OCI-M1 (cell line): ENCODE results near the gene SLC30A10.
"Not testable (repeated sequence)": the region's sequence is repeated elsewhere in the genome, so short reads cannot be mapped to it uniquely, and the experiment has no call there.

Source experiments
- DNase-seq: peaks from one replicate; lab custom pipeline; 2025; lab: John Stamatoyannopoulos, UW

The SLC30A10 gene

GRCh38 chr1:219927956-219928790, at the start of gene SLC30A10:
TSS of gene SLC30A10 (minus strand) at chr1:219928557. CDS start at chr1:219928440, 117 bp downstream.
- DNase-seq = no peak

- no peak for DNase-seq
These were observed 44.9 kb upstream of the SLC30A10 start for GRCh38 chr1:219973213-219973612.

DNA sequence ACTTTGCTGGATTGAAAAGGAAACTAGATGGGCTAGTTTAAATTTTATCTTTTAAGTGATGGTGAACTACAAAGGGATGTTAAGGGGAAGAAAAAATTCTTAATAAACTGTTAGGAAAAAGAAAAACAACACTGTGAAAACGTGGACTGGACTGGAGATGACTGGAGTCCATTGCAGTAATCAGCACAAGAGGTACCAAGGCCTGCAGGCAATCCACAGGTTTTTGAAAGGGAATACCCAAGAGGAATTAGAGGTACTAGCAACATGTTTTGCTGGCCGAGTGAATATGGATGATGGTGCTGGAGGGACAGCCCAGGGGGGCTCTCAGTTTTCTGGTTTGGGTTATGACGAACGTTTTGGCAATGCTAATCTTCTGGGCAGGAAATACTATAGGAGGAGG, 39.0 kb upstream of the SLC30A10 start:
- no peak for DNase-seq

GRCh38 chr1:219966071-219966349, 37.7 kb upstream of the SLC30A10 start:
- no peak for DNase-seq

DNA sequence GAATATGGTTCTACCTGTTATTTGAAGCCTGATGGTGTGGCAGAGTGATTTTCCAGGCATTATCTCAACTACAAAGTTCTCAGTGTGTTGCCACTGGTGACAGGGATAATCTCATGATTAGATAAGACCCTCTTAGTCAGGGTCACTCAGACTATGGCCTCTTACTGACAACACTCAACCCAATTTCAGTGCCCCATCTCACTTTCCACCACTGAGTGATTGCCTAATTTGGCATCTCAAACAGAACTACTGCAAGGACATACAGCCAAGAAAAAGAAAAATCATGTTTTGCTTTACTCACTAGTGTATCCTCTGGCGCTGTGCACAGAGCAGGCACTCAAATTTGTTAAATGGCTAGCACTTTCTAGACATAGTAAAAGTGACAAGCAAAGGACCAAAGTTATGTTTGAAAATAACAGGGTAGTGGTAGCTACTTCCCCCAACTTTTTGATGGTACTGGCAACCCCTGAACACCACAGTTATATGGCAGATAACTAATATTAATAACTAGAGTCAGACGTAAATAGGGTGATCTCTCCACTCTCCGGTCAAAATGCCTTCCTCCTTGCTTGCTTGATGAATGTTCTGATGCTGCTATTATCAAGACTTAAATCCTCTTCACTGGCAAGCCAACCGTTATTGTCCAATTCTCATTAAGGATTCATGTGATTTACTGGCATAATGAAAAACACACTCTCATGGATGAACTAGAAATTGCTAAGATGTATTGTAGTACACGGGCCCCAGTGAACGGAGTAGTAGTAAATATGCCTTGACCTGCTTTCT, 37.1 kb upstream of the SLC30A10 start:
- no peak for DNase-seq

- no peak for DNase-seq
These were observed 35.1 kb upstream of the SLC30A10 start for GRCh38 chr1:219963432-219963831.

GRCh38 chr1:219961684-219962083, 33.3 kb upstream of the SLC30A10 start:
- no peak for DNase-seq

DNA sequence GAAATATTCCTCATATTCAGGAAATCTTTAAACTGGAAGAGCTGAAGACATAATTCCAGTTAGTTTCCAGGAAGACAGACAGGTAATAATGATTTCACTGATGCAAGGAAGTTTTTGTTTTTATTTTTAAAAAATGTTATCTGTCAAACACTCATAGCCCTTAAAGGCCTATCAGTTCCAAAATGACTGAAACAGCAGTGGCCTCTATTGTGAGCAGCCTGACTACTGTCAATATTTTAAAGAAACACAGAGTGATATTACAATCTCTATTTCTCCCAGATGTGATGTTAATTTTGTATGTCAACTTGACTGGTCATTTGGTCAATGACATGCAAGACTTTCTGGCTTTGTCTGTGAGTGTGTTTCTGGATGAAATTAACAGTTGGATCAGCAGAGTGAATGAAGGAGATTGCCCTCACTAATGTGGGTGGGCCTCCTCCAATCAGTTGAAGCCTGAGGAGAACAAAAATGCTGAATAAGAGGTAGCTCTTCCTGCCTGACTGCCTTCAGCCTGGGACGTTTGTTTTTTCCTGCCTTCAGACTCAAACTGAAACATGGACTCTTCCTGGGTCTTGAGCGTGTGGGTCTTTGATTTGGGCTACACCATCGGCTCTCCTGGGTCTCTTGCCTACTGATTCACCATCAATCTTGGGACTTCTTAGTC, 31.3 kb upstream of the SLC30A10 start:
- DNase-seq = peak; percentile 50

DNA sequence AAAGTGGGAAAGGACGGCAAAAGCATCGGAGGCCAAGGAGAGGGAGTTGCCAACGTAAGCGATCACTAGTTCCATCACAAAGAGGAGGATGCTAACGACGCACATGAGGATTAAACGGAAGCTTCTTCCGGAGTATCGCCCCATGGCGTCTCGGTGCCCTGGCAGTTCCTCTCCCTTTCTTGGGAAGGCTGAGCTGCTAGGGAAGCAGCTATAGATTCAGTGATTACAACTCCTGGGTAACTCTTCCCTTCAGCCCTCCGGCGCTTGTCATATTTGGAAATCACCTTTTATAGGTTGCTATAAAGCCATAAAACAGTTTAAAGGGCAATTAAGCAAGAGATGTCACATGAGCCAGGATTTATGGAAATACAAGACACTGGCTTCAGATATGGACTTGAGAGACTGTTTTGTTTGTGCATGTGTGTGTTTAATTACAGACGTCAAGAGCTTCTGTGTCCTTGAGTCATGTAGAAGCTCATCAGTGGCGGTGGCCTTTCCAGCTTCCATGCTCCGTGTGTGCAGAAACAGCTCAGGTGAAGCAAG, 30.6 kb upstream of the SLC30A10 start:
- DNase-seq = no peak

DNA sequence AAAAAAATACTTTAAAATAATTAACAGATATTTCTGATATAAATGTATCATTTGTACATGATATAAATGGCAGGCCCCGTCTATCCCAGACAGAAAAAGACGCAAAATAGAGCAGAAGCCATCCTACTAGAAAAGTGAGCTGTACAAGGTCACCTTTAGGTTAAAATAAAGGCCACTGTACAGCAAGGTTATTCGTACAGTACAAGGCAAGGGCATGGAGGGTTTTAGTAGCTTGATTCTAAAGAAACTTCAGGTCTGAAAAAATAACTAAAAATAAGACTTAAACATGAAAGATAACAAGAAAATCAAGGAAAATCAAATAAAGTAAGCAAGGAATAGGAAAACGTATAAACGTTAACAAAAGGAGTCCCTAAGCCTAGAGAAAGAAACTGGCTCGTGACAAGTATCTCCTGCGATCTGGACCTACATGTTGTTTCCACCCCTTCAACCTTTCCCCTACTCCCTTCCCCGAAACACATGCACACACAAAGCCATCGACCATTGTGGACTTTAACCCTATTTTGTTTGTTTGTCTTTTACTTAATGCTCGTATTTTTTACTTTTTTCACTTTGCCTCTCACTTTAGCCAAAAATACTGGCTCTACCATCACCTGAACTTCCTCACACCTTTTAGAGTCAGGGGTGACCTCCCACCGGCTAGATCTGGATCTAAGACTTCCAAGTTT, 26.5 kb upstream of the SLC30A10 start:
- DNase-seq = no peak

DNA sequence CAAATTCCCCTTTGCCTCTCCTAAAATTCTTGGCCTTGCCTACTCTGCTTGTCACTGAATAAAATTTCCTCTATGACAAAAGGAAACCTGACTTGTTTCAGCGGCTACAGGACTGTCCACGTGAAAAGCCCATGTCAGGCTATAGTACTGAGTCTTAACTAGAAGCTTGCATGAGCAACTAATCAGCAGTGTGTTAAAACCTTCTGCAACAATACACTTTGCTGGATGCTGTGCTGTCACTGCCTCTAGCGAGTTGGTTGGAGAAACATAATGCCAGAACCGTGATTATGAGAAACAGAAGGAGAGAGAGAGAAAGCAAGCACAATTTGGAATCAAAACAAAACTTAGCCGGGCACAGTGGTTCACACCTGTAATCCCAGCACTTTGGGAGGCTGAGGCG, 25.7 kb upstream of the SLC30A10 start:
- DNase-seq = no peak

DNA sequence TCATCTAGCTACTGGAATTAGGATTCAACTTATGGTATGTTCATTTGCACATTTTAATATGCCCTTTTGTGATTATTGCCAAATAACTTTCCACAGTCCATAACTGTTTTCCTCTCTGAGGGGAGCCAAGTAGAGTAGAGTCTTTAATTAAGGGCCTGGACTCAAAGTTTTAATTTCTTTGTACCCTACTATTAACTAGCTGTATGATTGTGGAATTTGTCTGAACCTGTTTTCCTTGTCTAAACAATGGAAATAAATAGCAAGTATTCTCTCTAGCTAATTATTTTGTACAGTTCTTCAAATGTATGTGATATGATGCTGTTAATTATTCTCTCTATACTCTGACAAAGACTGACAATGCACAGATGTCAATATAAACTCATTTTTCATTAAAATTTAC, 24.0 kb upstream of the SLC30A10 start:
- DNase-seq = no peak

GRCh38 chr1:219949227-219949626, 20.9 kb upstream of the SLC30A10 start:
- DNase-seq = not testable (repeated sequence)

DNA sequence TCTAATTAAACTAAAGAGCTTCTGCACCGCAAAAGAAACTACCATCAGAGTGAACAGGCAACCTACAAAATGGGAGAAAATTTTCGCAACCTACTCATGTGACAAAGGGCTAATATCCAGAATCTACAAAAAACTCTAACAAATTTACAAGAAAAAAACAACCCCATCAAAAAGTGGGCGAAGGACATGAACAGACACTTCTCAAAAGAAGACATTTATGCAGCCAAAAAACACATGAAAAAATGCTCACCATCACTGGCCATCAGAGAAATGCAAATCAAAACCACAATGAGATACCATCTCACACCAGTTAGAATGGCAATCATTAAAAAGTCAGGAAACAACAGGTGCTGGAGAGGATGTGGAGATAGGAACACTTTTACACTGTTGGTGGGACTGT, 20.4 kb upstream of the SLC30A10 start:
- not testable (repeated sequence) for DNase-seq

- peak; percentile 78 for DNase-seq
These were observed 17.4 kb upstream of the SLC30A10 start for GRCh38 chr1:219945795-219946194.

DNA sequence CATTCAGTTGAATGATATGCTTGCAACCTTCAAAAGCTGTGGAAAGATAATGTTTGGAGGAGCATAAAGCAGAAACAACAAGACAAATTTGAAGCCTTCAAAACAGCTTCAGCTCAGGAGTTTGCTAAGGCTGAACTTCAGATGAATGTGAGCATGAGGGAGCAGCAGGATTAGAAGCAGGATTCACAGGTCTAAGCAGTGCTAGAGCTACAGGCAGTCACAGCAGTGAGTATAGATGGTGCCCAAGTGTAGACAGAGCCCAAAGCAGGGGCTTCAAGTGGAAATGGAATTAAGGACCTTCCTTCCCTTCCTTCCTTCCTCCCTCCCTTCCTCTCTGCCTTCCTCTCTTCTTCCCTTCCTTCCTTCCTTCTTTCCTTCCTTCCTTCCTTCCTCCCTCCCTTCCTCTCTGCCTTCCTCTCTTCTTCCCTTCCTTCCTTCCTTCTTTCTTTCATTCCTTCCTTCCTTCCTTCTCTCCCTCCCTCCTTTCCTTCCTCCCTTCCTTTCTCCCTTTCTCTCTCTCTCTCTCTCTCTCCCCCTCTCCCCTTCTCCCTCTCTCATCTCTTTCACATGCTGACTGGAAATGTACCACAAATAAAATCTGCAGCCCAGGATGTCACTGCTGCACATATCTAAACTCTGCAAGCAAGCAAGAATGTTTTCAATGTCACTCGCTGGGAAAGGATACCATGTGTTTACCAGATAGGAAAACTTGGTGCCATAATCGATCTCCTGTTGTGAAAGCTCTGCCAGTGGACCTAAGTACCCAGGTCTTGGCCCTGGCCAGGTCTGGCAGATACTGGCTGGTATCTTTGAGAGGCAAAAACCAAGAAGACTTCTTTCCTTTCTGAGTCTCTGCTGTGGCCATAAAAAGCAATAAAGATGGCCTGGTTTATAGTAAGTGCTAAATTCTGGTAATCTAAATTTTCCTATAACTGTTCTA, 13.1 kb upstream of the SLC30A10 start:
- DNase-seq = no peak

DNA sequence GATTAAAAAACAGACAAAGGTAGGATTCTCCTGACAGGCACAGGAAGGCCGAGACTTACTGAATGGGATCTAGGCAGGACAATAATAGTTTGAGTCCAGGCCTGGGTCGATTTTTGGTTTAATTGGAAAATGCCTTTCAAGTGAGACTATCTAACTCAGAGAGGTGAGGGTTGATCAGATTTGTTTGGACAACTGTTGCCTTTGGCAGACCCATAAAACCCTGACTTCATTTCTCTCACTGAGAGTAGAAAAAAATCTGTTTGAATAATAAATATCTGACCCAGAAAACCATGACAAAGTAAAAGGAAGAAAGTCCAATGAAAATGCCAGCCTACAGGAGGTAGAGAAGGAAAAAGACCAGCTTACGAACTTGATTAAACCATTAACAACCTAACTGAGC, 12.3 kb upstream of the SLC30A10 start:
- DNase-seq = no peak

- no peak for DNase-seq
These were observed 10.3 kb upstream of the SLC30A10 start for GRCh38 chr1:219938706-219939105.

- DNase-seq = not testable (repeated sequence)
These were observed 5.4 kb upstream of the SLC30A10 start for GRCh38 chr1:219933763-219934162.

- peak; percentile 55 for DNase-seq
These were observed 2.7 kb upstream of the SLC30A10 start for GRCh38 chr1:219931033-219931432.

DNA sequence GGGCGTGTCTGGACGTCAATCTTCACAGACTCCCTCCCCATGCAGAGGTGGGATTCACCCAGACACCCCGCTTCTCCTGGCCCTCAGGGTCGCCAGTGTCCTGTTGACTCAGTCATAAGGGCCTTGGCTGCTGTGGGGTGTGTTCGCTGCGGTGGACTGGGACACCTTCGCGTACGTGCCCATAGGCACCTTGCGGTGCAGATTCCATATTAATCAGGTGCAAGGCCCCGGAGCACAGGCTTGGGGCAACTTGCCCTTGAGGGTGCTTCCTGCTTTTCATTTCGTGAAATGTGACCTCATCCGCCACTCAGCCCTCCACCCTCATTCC, 398 bp upstream of the SLC30A10 start:
- no peak for DNase-seq
